GM18517 (cell line): Measurements from ENCODE around the gene VPREB3.
A peak's percentile ranks its signal among the peaks of the same experiment; 100 is the strongest.
"Not testable (repeated sequence)": the region's sequence is repeated elsewhere in the genome, so short reads cannot be mapped to it uniquely, and the experiment has no call there.

ENCODE experiments used
- ATAC-seq: cut with Tn5 transposase; IDR thresholded peaks from one replicate; pipeline ENCODE4 v1.9.1; 2021; ENCODE audit warnings: mild to moderate bottlenecking, moderate library complexity; ENCODE audit not compliant: unreplicated experiment

Gene VPREB3

GRCh38 chr22:23744485-23744884 lies 9.7 kb downstream of the VPREB3 start:
- no peak for ATAC-seq

GRCh38 chr22:23744001-23744400 lies 10.2 kb downstream of the VPREB3 start:
- ATAC-seq: no peak

GRCh38 chr22:23743303-23743705 lies 10.9 kb downstream of the VPREB3 start:
- ATAC-seq: no peak

GRCh38 chr22:23742505-23743264 lies 11.5 kb downstream of the VPREB3 start:
- no peak for ATAC-seq

- no peak for ATAC-seq
Measured at GRCh38 chr22:23737696-23738095, 16.5 kb downstream of the VPREB3 start.

- not testable (repeated sequence) for ATAC-seq
Measured at GRCh38 chr22:23728108-23728507, 26.1 kb downstream of the VPREB3 start.

- no peak for ATAC-seq
Measured at GRCh38 chr22:23722724-23723123, 31.5 kb downstream of the VPREB3 start.

GRCh38 chr22:23722160-23722559 lies 32.1 kb downstream of the VPREB3 start:
- ATAC-seq: no peak

- no peak for ATAC-seq
Measured at GRCh38 chr22:23720855-23721254, 33.4 kb downstream of the VPREB3 start.

- ATAC-seq: no peak
Measured at GRCh38 chr22:23718371-23719165, 35.7 kb downstream of the VPREB3 start.

GRCh38 chr22:23716811-23717801 lies 37.1 kb downstream of the VPREB3 start:
- ATAC-seq: peak; percentile 63

GRCh38 chr22:23715806-23716375 lies 38.3 kb downstream of the VPREB3 start:
- no peak for ATAC-seq

GRCh38 chr22:23714596-23715578 lies 39.3 kb downstream of the VPREB3 start:
- ATAC-seq: no peak

- no peak for ATAC-seq
Measured at GRCh38 chr22:23713696-23714595, 40.3 kb downstream of the VPREB3 start.

- no peak for ATAC-seq
Measured at GRCh38 chr22:23712256-23712655, 42.0 kb downstream of the VPREB3 start.

GRCh38 chr22:23709107-23709506 lies 45.1 kb downstream of the VPREB3 start:
- ATAC-seq: no peak

- no peak for ATAC-seq
Measured at GRCh38 chr22:23708270-23708669, 46.0 kb downstream of the VPREB3 start.

- no peak for ATAC-seq
Measured at GRCh38 chr22:23705358-23705757, 48.9 kb downstream of the VPREB3 start.
